ENCODE measurements around the gene MRM2.
A peak's percentile ranks its signal among the peaks of the same experiment; 100 is the strongest.

MRM2 gene

GRCh38 chr7:2222516-2222915, 19.5 kb downstream of the MRM2 start:
- DNase-seq (ENCODE audit: low spot score): no peak

GRCh38 chr7:2220954-2221353, 21.1 kb downstream of the MRM2 start:
- no peak for DNase-seq (ENCODE audit: low spot score)

DNA sequence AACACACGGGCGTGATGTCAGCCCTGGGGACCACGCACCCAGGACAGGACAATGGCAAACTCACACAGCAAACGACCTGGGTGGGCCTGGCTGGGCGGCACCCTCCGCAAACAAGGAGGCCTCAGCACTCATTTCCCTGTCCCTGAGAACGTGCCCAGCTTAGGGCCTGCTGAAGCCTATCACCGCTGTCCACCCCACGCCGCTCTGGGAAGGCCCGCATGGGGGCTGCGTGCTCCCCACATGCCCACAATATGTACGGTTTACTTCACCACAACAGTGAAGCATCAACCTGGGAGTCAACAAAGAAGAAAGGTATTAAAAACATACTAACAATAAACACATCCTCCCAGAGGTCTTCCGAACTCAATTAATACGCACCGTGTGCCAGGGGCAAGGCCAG, 21.5 kb downstream of the MRM2 start:
- DNase-seq (ENCODE audit: low spot score): no peak

DNA sequence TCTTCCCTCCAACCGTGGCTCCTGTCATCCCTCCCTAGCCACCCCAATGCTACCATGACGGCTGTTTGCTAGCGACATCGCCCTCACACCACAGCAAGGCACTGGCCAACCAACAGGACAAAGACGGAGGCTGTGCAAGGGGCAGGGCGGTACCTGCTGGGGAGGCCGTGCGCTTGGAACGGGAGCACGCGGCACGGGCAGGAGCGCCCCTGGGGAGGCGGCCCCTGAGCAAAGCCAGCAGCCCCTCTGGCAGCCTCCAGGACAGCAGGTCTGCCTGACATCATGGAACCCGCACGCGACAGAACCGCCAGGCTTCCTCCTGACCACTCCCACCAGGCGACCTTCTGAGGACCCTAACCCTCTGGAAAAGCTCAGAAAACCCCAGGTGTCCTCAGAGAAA, 22.0 kb downstream of the MRM2 start:
- no peak for DNase-seq (ENCODE audit: low spot score)

DNA sequence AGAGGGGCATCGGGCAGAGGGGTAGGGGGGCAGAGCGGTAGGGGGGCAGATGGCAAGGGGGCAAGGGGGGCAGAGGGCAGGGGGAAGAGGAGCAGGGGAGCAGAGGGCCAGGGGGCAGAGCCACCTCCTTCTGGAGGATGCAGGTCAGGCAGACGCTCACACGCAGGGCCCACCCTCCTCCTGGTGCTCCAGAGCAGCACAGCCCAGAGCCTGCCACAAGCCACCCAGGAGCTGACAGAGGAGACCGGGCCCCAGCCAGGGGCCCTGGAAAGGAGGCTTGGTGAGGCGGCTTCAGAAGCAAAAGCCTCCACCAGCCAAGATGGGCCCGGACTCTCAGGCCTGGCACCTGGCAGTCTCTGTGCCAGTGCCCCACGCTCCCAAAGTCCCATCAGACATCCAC, 22.4 kb downstream of the MRM2 start:
- no peak for DNase-seq (ENCODE audit: low spot score)

DNA sequence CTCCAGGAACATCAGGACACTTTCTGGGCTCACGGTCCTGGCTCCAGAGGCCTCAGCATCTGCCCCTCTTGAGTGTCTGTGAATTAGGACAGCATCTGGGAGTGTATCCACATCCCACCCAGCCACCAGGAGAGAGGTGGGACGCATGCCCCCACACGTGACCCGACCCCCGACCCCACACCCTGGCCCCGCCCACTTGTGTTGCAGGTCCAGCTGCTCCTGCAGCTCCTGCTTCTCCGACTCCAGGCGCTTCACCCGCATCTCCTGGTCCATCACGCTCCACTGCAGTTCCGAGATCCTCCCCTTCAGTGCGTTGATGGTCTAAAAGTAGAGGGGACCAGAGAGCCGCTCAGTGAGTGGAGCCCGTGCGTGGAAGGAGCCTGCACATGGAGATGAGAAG, 22.9 kb downstream of the MRM2 start:
- DNase-seq (ENCODE audit: low spot score): no peak

- no peak for DNase-seq (ENCODE audit: low spot score)
Observed at GRCh38 chr7:2218444-2218785, 23.6 kb downstream of the MRM2 start.

DNA sequence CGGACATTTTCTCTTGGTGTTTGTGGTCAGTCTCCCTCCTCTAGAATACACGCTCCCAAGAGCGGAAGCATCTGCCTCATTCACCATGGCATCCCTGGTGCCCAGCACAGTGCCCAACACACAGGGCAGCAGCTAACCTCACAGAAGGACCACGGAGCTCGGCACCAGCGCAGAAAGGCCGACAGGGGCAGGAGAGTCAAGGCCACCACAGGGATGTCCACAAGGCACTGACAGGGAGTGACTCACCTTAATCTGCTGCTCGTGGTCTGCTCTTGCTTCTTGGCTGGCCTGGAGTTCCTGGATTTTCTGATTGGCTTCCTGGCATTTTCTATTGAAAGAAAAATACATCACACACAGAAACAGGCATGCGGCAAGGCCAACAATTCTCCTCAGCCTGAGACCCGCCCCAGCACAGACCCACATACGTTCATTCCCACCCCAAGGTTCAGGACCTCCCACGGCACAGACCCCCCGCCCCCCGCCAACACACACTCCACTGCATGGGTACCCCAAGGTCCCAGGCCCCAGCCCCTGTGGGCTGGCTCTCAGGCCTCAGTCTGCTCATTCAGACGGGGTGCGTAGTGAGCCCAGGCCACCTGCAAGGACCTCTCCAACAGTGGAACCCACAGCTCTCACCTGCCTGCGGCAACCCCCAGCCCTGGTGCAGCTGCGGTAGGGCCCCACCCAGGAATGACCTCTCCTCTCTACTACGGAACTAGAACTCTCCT, 24.1 kb downstream of the MRM2 start:
- peak; percentile 56 for DNase-seq (ENCODE audit: low spot score)

DNA sequence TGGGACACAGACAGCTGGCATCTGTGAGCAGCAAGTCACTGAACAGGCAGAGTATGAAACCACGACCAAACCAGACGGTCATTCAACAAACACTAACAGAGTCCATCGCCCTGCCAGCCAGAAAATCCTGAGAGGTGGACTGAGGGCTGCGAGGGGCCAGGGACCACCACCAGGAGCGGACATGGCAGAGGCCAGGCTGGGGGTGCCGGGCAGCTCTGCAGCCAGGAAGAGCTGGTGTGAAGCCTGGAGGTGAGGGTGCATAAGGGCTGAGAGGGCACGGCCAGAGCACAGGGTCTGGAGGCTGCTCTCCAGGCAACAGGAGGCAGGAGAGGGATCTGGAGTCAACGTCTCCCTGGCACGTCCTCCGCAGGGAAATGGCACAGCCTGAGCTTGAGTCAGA, 24.8 kb downstream of the MRM2 start:
- no peak for DNase-seq (ENCODE audit: low spot score)

DNA sequence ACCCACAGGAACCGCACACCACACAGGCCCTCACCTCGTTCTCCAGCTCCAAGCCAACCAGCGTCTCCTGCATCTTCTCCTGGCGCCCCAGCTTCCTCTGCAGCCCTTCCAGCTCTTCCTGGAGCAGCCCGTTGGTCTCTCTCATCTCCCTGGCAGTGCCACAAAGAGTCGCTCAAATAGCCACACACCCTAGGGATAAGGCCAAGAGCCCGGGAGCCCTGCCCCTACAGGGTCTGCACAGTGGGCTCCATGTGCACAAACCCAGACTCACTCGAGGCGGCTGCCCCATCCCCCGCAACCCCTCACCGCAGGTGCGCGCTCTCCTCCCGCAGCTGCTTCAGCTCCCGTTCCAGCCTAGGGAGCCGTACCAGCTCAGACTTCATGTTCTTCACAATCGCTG, 26.2 kb downstream of the MRM2 start:
- DNase-seq (ENCODE audit: low spot score): no peak

DNA sequence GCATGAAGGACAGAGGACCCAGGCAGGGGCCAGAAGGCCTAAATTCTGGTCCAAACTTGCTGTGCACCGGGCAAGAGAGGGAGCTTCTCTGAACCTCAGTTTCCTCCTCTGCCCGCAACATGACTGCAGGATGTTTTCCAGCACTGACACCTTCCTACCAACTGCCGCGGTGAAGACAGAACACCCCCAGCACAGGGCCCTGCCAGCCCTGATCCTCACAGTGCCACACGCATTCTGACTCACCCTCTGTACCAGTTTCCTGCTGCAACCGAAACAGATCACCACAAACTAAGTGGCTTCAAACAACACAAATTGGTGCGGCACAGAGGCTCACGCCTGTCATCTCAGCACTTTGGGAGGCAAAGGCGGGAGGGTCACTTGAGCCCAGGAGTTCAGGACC, 27.4 kb downstream of the MRM2 start:
- no peak for DNase-seq (ENCODE audit: low spot score)

- no peak for DNase-seq (ENCODE audit: low spot score)
Observed at GRCh38 chr7:2213551-2214215, 28.3 kb downstream of the MRM2 start.

- DNase-seq (ENCODE audit: low spot score): no peak
Observed at GRCh38 chr7:2212906-2213305, 29.1 kb downstream of the MRM2 start.

DNA sequence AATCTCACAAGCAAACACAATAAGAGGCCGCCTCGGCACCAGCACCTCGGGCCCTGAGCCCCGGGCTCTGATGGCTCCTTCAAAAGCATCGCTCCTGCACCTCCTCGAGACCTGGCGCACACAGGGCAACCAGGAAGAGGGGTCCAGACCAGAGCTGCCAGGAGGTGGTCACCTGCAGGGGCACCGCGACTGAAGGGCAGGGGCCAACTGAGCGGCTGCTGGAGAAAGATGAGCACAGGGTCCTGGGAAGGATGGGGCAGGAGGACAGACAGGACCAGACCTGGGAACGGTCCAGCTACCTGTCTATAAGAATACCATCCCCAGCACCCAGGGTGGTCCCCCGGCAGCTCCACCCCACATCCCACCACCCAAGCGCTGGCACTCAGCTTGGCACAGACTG, 30.1 kb downstream of the MRM2 start:
- DNase-seq (ENCODE audit: low spot score): no peak

GRCh38 chr7:2211259-2211880, 30.6 kb downstream of the MRM2 start:
- DNase-seq (ENCODE audit: low spot score): no peak

GRCh38 chr7:2210551-2211258, 31.3 kb downstream of the MRM2 start:
- DNase-seq (ENCODE audit: low spot score): no peak

DNA sequence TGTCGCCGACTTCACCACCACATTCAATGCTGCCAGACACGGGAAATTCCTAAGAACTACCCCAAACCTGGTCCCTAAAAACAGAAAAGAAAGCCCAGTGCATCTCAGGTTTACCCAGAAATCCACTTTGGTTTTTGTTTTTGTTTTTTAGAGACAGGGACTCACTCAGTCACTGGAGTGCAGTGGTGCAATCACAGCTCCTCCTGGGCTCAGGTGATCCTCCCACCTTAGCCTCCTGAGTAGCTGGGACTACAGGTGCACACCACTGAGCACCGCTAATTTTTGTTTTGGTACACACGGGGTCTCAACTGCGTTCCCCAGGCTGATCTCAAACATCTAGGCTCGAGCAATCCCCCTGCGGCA, 32.1 kb downstream of the MRM2 start:
- no peak for DNase-seq (ENCODE audit: low spot score)

DNA sequence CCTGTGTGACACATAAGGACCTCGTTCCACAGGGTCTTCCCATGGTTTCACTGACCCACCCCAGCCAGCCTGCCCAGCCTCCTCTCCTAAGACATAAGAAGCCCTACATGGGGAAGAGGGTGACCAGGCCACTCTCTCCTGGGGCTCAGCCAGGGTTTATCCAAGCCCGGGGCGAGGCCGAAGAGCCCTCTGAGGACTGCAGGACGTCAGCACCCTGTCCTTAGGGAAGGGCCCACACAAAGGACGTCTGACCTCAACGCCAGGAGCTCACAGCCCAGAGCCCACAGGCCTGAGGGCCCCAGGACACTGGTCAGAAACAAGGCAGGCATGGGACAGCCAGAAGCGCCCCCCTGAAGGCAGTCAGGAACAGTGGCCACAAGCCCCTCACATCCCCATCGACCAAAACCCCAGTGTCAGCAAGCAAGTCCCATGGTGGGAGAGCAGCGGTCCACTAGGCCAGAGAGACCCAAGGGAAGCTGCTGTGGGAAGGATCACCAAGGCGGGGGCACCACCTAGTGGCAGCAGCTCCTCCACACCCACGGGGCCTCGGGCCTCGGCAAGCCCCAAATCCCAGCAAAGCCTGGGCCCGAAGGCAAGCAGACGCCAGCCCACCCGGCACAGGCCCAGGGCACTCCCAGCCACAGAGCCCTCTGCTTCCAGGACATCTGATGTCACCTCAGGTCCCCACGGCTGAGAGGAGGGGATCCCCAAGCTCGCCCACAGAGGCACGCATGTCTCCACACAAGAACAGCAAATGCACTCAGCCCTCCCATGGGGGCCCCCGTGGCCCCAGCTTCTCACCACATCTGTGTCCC, 32.7 kb downstream of the MRM2 start:
- DNase-seq (ENCODE audit: low spot score): peak; percentile 90

DNA sequence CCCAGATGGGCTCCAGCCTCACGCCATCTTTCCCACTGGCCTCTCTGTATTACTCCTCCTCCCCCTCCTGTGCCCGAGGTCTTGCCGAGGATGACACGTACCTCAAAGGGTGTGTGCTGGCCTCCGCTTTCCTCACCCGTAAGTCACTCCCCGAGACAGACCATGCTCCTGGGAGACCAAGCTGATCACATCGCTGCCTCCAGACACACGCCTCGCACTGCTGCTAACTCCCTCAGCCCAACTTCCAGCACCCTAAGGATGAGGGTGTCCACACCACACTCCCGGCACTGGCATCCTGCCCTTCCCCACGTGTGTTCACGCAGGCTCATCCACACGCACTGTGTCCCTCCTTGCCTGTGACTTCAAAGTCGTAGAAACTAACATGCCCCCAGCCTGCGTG, 33.3 kb downstream of the MRM2 start:
- DNase-seq (ENCODE audit: low spot score): no peak

- DNase-seq (ENCODE audit: low spot score): no peak
Observed at GRCh38 chr7:2205036-2205780, 36.8 kb downstream of the MRM2 start.

- no peak for DNase-seq (ENCODE audit: low spot score)
Observed at GRCh38 chr7:2204446-2204845, 37.6 kb downstream of the MRM2 start.

All from AG08396 (cell line).